ENCODE results near the gene ARRDC5. TPM values are rescaled to one million over a fixed set of nuclear protein-coding genes. Genes with fewer than 3 reads are reported as not detected.
A peak's percentile ranks its signal among the peaks of the same experiment; 100 is the strongest.

ARRDC5 gene
- total and polyA plus RNA-seq, 2 of the 13 experiments (the other 11 are each of a cell fraction or from before 2014, with no cell fraction given), result not detected

- TF ChIP-seq YEATS4 (CRISPR knock-in tag; IDR thresholded peaks at IDR 0.05; ENCODE audit: borderline replicate concordance) (no peak), PPARG (CRISPR knock-in tag; conservative IDR thresholded peaks at IDR 0.05) (no peak; the same call in 1 of the 2 replicates), CHCHD3 (CRISPR knock-in tag; IDR thresholded peaks at IDR 0.05) (no peak), ZNF782 (CRISPR knock-in tag; IDR thresholded peaks at IDR 0.05; ENCODE audit: borderline replicate concordance) (no peak), BHLHE40 (IDR thresholded peaks at IDR 0.05; ENCODE audit: low read length) (no peak), ESRRA (CRISPR knock-in tag; IDR thresholded peaks at IDR 0.05; ENCODE audit: low read depth) (peak; percentile 80), AHR (CRISPR knock-in tag; IDR thresholded peaks at IDR 0.05) (no peak), ZNF343 (CRISPR knock-in tag; IDR thresholded peaks at IDR 0.05) (no peak), ZNF33B (CRISPR knock-in tag; IDR thresholded peaks at IDR 0.05) (no peak), SRSF4 (IDR thresholded peaks at IDR 0.05; ENCODE audit: low read depth, low read length, poor library complexity, severe bottlenecking) (no peak), MTA1 (CRISPR knock-in tag; IDR thresholded peaks at IDR 0.05; ENCODE audit: borderline replicate concordance) (no peak; the same call in 1 of the 2 replicates), ZNF382 (CRISPR knock-in tag; IDR thresholded peaks at IDR 0.05; ENCODE audit: borderline replicate concordance) (no peak), XBP1 (CRISPR knock-in tag; IDR thresholded peaks at IDR 0.05) (peak; percentile 14; the same call in 1 of the 2 replicates), CHD2 (IDR thresholded peaks at IDR 0.05; ENCODE audit: low read depth, low read length) (no peak), KMT2A (CRISPR knock-in tag; IDR thresholded peaks at IDR 0.05) (no peak), ZNF598 (CRISPR knock-in tag; IDR thresholded peaks at IDR 0.05; ENCODE audit: borderline replicate concordance) (0 out of 2 replicates have a peak, but pooled peaks have one; percentile 49), GZF1 (CRISPR knock-in tag; IDR thresholded peaks at IDR 0.05) (no peak), NKX3-1 (CRISPR knock-in tag; IDR thresholded peaks at IDR 0.05) (no peak), ZNF510 (CRISPR knock-in tag; IDR thresholded peaks at IDR 0.05; ENCODE audit: low read depth) (no peak), FOXA1 (IDR thresholded peaks at IDR 0.05) (peak; percentile 76), FOXA1 (CRISPR knock-in tag; IDR thresholded peaks at IDR 0.05) (peak; percentile 67), GTF3A (CRISPR knock-in tag; conservative IDR thresholded peaks at IDR 0.05) (no peak), CCDC6 (CRISPR knock-in tag; IDR thresholded peaks at IDR 0.05) (no peak), FUBP1 (CRISPR knock-in tag; IDR thresholded peaks at IDR 0.05; ENCODE audit: borderline replicate concordance) (no peak)
- TF ChIP-seq, protein P1, sequence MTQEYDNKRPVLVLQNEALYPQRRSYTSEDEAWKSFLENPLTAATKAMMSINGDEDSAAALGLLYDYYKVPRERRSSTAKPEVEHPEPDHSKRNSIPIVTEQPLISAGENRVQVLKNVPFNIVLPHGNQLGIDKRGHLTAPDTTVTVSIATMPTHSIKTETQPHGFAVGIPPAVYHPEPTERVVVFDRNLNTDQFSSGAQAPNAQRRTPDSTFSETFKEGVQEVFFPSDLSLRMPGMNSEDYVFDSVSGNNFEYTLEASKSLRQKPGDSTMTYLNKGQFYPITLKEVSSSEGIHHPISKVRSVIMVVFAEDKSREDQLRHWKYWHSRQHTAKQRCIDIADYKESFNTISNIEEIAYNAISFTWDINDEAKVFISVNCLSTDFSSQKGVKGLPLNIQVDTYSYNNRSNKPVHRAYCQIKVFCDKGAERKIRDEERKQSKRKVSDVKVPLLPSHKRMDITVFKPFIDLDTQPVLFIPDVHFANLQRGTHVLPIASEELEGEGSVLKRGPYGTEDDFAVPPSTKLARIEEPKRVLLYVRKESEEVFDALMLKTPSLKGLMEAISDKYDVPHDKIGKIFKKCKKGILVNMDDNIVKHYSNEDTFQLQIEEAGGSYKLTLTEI (CRISPR knock-in tag; conservative IDR thresholded peaks at IDR 0.05), result no peak
- TF ChIP-seq, protein P2, sequence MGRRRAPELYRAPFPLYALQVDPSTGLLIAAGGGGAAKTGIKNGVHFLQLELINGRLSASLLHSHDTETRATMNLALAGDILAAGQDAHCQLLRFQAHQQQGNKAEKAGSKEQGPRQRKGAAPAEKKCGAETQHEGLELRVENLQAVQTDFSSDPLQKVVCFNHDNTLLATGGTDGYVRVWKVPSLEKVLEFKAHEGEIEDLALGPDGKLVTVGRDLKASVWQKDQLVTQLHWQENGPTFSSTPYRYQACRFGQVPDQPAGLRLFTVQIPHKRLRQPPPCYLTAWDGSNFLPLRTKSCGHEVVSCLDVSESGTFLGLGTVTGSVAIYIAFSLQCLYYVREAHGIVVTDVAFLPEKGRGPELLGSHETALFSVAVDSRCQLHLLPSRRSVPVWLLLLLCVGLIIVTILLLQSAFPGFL (CRISPR knock-in tag; IDR thresholded peaks at IDR 0.05), result no peak
Measured at GRCh38 chr19:4867534-4868285, 35.0 kb downstream of the ARRDC5 start, which contains the start of gene PLIN3 (continued).
